GM12875 (cell line): ENCODE measurements around the gene NRG2.
A peak's percentile ranks its signal among the peaks of the same experiment; 100 is the strongest.

ENCODE experiments used
- H3K4me3 ChIP-seq: one replicate; pipeline ENCODE4 v1.5.1; 2011; ENCODE audit warnings: low read depth, low read length, control low read depth
- CTCF ChIP-seq: IDR thresholded peaks from 2 replicates; pipeline ENCODE4 v1.5.1; 2011; ENCODE audit warnings: low read depth, mild to moderate bottlenecking, control low read depth, inconsistent platforms, low read length, moderate library complexity, borderline replicate concordance; ENCODE audit not compliant: insufficient read depth

NRG2 gene

GRCh38 chr5:139850423-139851016 is 192.6 kb downstream of the NRG2 start:
- TF ChIP-seq CTCF, result no peak
- H3K4me3 ChIP-seq, result no peak overlapping the region

GRCh38 chr5:139849942-139850341 is 193.2 kb downstream of the NRG2 start:
- TF ChIP-seq CTCF, result no peak
- H3K4me3 ChIP-seq, result no peak overlapping the region

GRCh38 chr5:139849501-139849900 is 193.6 kb downstream of the NRG2 start:
- no peak for TF ChIP-seq CTCF

GRCh38 chr5:139848508-139849100 is 194.5 kb downstream of the NRG2 start:
- TF ChIP-seq CTCF, result no peak
- peak overlapping the region; percentile 57 for H3K4me3 ChIP-seq

More at GRCh38 chr5:139849501-139849900, 193.6 kb downstream of the NRG2 start:
- no peak overlapping the region for H3K4me3 ChIP-seq

- no peak for TF ChIP-seq CTCF
- peak overlapping the region; percentile 57 for H3K4me3 ChIP-seq
Measured at GRCh38 chr5:139847790-139848507, 195.2 kb downstream of the NRG2 start.

- no peak overlapping the region for H3K4me3 ChIP-seq
- no peak for TF ChIP-seq CTCF
Measured at GRCh38 chr5:139847091-139847490, 196.0 kb downstream of the NRG2 start.
